COLO829 (cell line): ENCODE results near the gene RDH8.

Experiments used
- DNase-seq: peaks from one replicate; pipeline ENCODE4 v3.0.0; 2012; ENCODE audit warnings: low spot score

The RDH8 gene

GRCh38 chr19:10037367-10037766 lies 24.1 kb downstream of the RDH8 start:
- DNase-seq, result no peak

DNA sequence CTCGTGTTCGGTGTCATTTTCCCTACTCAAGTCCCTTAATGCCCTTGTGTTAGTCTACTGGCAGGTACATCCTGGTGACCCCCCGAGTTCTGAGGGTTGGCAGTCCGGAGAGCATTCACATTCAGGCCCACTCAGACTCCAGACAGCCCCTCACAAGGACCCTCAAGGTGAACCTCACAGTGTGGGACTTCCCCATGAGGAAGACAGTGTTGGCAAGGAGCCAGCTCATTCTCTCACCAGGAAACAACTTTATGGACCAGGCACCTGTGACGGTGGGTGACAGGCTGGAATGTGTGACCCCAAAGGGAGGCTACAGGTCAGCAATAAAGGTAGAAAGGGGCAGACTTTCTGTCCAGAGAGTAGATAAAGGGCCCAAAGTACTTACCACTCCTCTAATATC lies 24.5 kb downstream of the RDH8 start:
- DNase-seq, result no peak

DNA sequence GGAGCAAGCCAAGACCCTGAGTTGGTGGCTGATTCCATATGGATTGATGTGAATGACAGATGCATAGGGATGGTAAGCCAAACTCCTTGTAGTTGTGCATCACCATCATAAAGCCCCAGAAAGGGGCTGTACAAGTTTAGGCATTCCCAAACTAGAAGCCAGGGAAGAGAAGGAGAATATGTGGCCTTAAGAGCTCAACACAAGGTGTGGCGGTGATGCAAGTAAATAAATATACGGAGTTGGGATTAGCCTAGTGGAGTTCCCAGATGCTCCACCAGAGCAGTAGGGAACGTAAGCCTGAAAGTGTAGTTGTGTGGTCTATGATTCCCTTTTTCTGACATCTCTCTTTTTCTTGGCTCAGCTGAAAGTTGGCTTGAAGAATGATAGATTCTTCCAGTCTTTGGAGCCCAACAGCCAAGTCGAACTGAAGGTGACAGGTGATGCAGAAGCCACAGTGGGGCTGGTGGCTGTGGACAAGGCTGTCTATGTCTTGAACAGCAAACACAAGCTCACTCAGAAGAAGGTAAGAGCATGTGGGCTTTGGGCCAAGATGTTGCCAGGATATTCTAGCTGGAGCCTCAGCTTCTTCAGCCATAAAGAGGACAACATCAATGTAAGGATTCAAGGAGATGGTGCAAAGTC lies 30.1 kb downstream of the RDH8 start:
- DNase-seq, result no peak

- peak; percentile 67 for DNase-seq
These were observed 31.1 kb downstream of the RDH8 start for GRCh38 chr19:10044390-10044789.

DNA sequence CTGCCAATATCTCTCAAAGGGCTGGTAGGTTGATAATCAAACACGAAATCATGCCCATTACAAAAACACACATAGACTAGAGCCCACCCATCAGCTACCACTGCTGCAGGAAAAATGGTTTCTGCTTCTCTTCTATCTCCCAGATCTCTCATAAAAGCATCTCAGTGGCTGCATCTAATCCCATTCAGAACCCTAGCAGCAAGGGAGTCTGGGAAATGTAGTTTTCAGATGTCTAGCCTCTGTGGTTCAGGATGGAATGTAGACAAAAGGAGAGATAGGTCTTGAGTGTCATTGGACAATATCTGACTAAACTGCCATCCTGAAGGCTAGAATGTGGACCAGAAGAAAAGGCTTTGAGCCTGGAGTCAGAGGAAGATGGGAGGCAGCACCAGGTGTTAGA lies 32.1 kb downstream of the RDH8 start:
- peak; percentile 25 for DNase-seq

GRCh38 chr19:10049626-10050025 lies 36.3 kb downstream of the RDH8 start:
- DNase-seq, result no peak

DNA sequence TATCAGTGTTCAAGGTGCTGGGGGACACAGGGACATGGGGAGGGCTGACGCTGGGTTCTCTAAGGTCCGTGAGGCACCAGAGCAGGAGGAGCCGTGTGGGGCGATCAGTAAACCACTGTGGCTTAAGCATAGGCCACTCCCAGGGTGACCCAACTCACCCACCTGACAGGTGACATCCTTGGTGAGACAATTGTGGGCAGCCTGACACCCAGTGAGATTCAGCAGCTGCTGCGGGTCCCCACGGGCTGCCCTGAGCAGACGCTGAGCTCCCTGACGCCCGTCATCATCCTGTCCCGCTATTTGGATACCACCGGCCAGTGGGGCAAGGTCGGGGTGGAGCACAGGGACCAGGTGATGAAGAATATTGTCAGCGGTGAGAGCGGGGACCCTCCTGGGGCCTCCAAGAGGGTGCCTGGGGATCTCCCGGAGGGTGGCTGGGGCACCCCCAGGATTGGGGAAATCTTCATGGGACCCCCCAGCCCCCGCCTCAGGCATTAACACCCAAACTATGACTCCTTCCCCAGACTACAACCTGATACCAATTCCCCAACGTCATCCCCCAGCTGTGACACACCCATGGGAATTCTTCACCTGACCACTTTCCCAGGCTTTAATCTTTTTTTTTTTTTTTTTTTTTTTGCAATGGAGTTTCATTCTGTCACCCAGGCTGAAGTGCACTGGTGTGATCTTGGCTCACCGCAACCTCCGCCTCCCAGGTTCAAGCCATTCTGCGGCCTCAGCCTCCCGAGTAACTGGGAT lies 39.5 kb downstream of the RDH8 start:
- no peak for DNase-seq

DNA sequence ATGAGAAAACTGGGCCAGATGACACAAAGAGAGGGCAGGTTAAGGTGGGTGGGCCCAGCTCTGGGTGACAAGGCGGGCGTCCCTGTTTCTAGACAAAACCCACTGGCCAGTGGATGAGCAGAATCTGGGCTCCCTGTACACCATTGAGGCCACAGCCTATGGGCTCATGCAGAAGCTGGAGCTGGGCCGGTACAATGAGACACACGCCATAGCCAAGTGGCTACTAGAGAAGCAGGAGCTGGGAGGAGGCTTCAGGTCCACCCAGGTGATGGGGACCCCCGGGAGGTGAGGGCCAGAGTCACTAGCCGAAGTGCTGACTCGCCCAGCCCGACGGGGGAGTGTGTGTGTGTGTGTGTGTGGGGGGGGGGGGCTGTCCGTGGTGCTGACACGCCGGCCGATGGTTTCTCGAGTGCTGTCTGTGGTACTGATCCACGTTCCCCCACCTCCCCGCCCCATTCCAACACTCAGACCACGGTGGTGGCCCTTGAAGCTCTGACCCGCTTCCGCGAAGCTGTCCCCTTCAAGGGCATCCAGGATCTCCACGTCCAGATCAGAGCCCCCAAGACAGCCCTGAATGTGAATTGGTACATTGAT lies 48.5 kb downstream of the RDH8 start:
- peak; percentile 27 for DNase-seq

- no peak for DNase-seq
These were observed 54.9 kb downstream of the RDH8 start for GRCh38 chr19:10068205-10068604.

DNA sequence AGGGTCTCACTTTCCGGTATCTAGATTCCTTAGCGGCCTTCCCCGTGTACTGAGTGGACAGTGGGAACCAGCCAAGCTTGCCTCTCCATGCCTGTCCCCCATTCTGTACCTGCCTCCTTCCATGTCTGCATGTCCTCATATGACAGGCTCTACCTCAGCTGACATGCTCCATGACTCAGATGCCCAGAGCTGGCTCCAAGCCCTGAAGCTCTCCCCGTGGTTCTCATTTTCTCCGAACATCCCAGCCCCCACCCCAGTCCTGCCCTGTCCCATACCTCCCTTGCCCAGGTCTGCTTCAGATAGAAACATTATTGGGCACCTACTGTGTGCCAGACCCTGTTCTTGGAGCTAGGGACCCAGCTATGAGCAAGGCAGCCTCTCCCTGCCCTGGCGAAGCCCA lies 55.8 kb downstream of the RDH8 start:
- peak; percentile 36 for DNase-seq

GRCh38 chr19:10070730-10071446 lies 57.6 kb downstream of the RDH8 start:
- no peak for DNase-seq
